ENCODE results near the gene FBXW4.

FBXW4 gene

DNA sequence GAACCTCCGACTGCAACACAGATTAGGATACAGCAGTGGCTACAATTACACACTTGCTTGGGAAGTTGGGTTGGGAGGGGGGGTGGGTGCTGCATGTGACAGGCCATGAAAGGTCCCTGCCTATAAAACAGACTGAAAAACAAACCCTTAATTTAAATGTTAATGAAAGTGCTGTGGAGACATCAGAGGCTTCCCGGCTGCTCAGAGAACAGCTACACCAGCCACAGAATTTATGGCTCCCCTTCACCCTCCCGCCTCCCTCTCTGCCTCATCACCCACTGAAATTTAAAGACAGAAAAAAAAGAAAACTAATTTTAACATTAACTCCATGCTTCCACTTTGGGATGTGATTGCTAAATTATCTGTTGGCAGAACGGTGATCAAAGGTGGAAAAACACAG, 34.7 kb downstream of the FBXW4 start:
- no peak for DNase-seq
- no peaks in the 10 kb centered on the region for H3K9me3 ChIP-seq
- H3K36me3 ChIP-seq, result no peaks in the 10 kb centered on the region
- no peaks in the 10 kb centered on the region for H3K4me1 ChIP-seq
- TF ChIP-seq, protein P1, sequence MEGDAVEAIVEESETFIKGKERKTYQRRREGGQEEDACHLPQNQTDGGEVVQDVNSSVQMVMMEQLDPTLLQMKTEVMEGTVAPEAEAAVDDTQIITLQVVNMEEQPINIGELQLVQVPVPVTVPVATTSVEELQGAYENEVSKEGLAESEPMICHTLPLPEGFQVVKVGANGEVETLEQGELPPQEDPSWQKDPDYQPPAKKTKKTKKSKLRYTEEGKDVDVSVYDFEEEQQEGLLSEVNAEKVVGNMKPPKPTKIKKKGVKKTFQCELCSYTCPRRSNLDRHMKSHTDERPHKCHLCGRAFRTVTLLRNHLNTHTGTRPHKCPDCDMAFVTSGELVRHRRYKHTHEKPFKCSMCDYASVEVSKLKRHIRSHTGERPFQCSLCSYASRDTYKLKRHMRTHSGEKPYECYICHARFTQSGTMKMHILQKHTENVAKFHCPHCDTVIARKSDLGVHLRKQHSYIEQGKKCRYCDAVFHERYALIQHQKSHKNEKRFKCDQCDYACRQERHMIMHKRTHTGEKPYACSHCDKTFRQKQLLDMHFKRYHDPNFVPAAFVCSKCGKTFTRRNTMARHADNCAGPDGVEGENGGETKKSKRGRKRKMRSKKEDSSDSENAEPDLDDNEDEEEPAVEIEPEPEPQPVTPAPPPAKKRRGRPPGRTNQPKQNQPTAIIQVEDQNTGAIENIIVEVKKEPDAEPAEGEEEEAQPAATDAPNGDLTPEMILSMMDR (IDR thresholded peaks at IDR 0.05; ENCODE audit: low read depth, low read length), result no peak
- H3K4me3 ChIP-seq (ENCODE audit: low read depth, low read length), result no peak overlapping the region
- H3K27me3 ChIP-seq, result no peaks in the 10 kb centered on the region

GRCh38 chr10:101658975-101659374, 36.0 kb downstream of the FBXW4 start:
- Histone ChIP-seq H3K4me3 (ENCODE audit: low read depth, low read length) (no peak overlapping the region), H3K9me3 (no peaks in the 10 kb centered on the region), H3K36me3 (no peaks in the 10 kb centered on the region), H3K4me1 (no peaks in the 10 kb centered on the region), H3K27me3 (no peaks in the 10 kb centered on the region)
- no peak for DNase-seq
- TF ChIP-seq, protein P1 (IDR thresholded peaks at IDR 0.05; ENCODE audit: low read depth, low read length), result no peak

- Histone ChIP-seq H3K36me3 (no peaks in the 10 kb centered on the region), H3K4me3 (ENCODE audit: low read depth, low read length) (no peak overlapping the region), H3K9me3 (no peaks in the 10 kb centered on the region), H3K27me3 (no peaks in the 10 kb centered on the region), H3K4me1 (no peaks in the 10 kb centered on the region)
- TF ChIP-seq, protein P1 (IDR thresholded peaks at IDR 0.05; ENCODE audit: low read depth, low read length), result no peak
- DNase-seq, result no peak
These were observed 38.1 kb downstream of the FBXW4 start for GRCh38 chr10:101656890-101657289.

DNA sequence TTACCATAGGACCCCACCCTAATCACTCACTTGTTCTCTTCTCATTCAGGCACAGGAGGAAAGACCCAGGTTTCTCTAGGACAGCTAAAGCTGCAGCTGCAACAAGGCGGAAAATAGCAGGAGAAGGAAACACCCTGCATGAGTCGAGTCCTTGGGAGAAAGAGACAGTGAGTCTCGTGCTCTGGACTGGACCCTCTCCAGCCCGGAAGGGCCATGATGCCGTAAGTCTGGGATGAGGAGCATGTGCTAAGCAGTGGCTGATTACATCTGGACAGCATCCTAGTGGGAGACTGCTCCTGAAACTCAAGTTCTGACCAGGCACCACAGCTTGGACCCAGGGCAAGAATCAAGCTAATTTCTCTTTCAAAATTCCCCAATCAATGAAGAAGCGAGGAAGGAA, 39.4 kb downstream of the FBXW4 start:
- Histone ChIP-seq H3K36me3 (no peaks in the 10 kb centered on the region), H3K4me3 (ENCODE audit: low read depth, low read length) (no peak overlapping the region), H3K27me3 (no peaks in the 10 kb centered on the region), H3K9me3 (no peaks in the 10 kb centered on the region), H3K4me1 (no peaks in the 10 kb centered on the region)
- DNase-seq, result no peak
- TF ChIP-seq, protein P1 (IDR thresholded peaks at IDR 0.05; ENCODE audit: low read depth, low read length), result no peak

DNA sequence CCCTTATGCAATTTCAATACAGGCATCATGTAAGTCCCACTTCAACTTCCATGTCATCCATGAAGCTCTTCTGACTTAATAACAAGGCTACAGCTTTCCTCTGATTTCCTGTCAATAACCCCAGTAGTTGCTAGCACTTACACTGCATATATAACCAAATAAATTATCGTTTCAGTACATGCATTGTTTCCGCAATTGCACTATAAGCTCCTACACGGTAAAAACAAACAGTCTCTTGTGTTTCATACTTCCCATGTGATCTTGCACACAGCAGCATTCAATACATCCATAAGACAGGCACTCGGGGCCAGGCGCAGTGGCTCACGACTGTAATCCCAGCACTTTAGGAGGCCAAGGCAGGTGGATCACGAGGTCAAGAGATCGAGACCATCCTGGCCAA, 41.4 kb downstream of the FBXW4 start:
- TF ChIP-seq, protein P1 (IDR thresholded peaks at IDR 0.05; ENCODE audit: low read depth, low read length), result no peak
- Histone ChIP-seq H3K4me3 (ENCODE audit: low read depth, low read length) (no peak overlapping the region), H3K27me3 (no peaks in the 10 kb centered on the region), H3K36me3 (no peaks in the 10 kb centered on the region), H3K4me1 (no peaks in the 10 kb centered on the region), H3K9me3 (no peaks in the 10 kb centered on the region)
- DNase-seq, result no peak

DNA sequence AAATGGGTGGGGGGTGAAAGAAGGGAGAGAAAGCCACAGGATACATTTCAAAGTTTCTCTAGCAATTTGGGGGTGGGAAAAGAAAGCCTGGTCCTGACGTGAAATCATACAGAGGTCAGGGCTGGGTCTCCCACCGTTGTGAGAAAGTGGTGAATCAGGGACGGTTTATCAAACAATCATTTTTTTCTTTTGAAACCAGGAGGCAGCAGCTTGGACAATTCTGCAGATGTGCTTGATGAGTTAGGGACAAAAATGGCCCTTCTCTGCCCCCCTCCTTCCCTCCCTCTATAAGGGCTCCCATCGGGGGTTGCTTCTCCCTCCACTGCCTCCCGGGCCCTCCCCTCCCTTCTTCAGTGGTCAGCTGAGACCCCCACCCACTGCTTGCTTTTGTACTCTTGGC, 43.6 kb downstream of the FBXW4 start:
- no peaks in the 10 kb centered on the region for H3K36me3 ChIP-seq
- H3K4me3 ChIP-seq (ENCODE audit: low read depth, low read length), result no peak overlapping the region
- TF ChIP-seq, protein P1 (IDR thresholded peaks at IDR 0.05; ENCODE audit: low read depth, low read length), result no peak
- no peaks in the 10 kb centered on the region for H3K9me3 ChIP-seq
- DNase-seq, result no peak
- H3K27me3 ChIP-seq, result no peaks in the 10 kb centered on the region
- no peaks in the 10 kb centered on the region for H3K4me1 ChIP-seq
